HG02571 (cell line): ENCODE results near the gene HIVEP3.
A peak's percentile ranks its signal among the peaks of the same experiment; 100 is the strongest.

Experiments
- ATAC-seq: cut with Tn5 transposase; IDR thresholded peaks from one replicate; pipeline ENCODE4 v1.9.1; 2021; ENCODE audit warnings: mild to moderate bottlenecking, moderate library complexity; ENCODE audit not compliant: unreplicated experiment

HIVEP3 gene

DNA sequence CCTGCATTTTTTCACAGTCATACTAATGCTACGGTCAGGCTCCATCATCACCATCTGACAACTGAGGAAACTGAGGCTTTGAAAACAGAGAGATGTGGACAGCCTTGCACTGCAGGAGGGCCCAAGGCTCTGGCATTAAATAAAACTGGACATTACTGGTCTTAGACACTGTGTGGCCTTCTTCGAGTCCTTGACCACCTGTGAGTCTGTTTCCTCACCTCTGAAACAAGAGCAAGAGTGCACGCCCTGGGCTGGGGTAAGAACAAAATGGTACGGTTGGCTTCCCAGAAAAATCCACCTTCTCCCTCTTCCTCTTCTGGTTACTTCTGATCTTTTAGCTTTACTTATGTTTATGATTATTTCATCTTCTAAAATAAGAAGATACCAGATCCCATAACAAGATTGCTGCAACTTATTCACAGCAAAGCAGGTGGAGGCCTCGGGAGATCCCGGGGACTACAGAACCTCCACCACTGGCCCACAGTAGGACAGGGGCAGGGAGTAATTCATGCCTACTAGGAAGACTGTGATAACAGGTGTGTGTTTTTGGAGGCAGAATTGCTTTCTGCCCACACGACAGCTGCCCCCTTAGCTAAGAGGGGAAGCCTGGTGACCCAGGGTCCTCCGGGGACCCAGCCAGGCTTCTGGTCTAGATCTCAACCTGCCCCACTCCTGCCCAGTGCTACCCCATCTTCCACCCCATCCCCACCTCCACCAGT is 277.8 kb downstream of the HIVEP3 start:
- no peak for ATAC-seq

DNA sequence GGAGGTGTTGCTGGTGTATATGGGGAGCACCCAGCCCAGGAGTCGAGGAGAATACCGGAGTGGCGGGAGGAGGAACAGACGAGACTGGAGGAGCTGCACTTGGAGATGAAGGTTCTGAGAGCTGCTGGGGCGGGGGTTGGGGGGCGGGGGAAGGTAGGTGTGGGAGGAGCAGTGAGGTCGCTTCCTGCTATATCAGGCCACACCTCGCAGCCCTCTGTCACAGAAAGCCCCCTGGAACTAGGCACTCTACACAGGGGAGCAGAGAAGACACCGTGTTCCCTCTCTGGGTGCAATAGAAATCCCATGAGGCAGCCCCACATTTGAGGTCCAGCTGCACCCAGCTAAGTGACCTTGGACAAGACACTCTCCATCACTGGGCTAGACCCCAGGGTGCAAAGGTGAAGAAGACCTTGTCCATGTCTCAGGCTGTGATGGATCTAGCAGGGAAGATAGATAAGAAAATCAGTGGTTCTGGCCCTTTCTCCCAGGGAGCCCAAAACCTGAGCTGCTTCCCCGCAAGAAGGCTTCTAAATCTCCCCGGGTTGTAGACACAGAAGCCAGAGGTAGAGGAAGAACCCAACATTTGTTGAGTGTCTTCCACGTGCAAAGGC is 278.5 kb downstream of the HIVEP3 start:
- ATAC-seq, result no peak

DNA sequence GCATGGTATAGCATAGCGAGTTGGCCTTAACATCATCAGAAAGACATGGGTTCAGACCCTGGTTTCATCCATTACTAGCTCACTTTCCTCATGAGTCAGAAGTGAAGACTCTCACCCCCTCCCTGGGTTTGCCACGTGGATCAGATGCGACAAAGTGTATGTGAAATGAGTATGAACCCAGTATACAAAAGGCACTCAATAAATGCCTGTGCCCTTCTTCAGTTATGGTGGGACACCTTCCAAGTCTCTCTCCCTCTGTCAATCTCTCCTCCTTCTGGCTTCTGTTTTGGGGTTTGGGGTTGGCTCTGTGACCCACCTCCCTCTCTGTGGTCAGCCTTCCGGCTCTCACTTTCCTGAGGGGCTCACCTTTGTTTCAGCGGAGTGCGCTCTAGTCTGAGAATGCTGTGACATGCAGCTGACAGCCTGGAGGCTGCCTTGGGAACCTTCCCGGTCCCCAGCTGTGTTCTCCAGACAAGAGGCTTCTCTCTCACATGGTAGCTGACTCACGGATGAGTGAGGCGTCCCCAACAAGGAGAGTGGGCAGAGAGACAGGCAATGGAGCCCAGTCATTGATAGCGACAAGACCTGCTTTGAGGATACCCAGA is 279.3 kb downstream of the HIVEP3 start:
- no peak for ATAC-seq

DNA sequence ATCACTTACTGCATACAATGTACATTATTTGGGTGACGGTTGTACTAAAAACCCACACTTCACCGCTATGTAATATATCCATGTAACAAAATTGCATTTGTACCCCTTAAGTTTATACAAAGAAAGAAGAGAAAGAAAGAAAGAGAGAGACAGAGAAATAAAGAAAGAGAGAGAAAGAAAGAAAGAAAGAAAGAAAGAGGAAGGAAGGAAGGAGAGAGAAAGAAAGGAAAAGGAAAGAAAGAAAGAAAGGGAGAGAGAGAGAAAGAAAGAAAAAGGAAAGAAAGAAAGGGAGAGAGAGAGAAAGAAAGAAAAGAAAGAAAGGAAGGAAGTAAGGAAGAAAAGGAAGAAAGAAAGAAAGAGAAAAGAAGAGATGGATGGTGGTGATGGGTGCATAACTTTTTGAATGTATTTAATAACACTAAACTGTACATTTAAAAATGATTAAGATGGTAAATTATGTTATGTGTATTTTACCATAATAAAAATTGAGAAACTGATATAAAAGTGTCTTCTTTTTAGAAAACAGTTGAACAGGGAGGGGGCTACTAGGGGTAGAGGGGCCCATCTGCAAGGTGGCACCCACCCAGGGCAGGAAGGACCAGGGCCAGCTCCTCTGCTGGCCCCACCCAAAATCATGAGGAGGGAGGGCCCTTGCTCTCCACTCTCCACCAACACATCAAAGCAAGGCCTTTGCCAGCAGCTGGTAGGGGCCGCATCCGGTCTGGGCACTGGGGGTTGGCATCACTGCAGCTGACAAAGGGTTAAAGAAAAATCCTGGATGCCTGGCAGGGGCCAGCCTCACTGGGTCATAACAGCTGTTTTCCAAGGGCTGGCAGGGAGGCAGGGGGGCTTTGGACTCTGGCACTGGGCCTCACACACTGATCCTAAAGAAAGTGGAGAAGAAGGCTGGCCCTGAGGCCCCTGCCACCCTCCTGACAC is 280.4 kb downstream of the HIVEP3 start:
- no peak for ATAC-seq

DNA sequence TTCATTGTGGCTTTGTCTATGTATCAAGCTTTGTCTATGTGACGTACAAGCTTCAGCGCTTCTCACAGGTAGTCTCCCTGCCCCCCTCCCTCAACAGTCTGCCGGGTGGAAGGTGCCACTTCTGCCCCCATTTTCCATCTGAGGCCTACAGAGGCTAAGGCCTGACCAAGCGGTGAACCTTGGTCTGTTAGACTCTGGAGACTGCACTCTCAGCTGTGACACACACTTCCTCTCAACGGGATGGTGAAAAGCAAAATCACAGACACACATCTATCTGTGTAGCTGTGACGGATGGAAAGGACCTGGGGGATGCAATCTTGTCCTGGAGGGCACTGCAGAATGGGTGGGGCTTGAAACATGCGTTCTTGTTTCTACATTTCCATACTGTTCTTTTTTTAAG is 281.4 kb downstream of the HIVEP3 start:
- ATAC-seq, result no peak

DNA sequence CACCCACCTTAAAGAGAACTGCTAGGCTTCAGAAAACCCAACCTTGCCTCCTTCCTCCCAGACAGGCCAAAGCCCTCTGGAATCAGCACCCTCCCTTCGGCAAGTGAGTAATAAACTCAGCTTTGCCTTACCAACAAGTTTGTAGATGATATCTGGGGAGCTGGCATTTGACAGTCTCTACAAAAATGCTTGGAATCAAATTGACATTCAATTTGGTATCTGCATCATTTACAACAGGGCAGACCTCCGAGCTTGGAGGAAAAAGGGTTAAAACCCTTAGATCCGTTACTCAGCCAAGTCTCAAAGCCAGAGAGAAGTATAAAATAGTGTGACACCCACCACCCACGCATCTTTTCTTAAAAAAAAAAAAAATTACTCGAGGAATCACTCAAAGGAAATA is 285.0 kb downstream of the HIVEP3 start:
- no peak for ATAC-seq

DNA sequence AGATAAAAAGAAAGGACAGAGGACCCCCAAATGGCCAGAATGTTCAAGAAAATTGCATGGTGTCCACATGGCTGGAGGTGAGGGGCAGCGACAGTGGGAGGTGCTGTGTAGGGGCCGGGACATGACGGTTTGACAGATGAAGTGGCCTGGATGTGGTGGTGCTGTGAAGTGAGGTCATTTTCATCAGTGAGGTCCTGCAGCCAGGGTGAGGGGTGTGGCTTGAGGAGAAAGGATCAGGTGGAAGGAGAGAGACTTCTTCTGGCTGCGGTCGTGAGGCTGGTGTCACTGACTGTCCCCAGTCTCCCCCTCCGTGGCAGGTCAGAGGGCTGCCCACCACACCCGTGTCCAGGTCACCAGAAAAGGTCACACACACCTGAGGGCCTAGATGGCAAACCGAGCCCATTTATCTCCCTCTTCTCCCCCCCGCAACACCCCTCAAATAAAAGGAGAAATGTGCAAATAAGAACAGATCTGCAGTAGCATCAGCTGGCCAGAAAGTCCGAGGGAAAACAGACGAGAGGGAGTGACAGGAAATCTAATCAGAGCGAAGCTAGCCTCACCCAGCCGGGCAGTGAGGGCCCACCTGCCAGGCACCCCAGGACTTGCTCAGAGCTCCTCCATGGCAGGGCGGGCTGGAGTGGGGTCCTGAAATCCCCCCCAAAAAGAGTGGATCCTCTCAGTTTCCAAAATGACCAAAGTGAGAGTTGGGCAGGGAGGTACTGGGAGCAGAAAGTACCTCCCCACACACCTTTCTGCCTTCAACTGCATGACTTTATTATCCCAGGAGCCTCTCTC is 285.7 kb downstream of the HIVEP3 start:
- ATAC-seq, result no peak

DNA sequence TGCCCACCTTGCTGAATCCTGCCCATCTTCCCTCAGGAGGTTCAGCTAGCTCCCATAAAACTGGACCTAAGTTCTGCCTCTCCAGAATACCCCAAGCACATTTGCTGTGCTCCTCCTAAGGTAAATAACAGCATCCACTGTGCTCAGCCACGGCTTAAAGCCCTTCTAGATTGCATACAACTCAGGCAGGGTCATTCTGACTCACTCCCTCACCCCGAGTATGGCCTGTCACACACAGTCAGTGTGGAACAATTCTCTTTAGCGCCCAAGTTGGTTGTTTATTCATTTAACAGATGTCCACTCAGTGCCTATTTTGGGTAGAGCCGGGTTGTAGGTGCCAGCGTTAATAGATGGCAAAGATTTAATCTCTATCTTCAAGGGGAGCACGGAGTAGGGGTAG is 286.8 kb downstream of the HIVEP3 start:
- no peak for ATAC-seq

DNA sequence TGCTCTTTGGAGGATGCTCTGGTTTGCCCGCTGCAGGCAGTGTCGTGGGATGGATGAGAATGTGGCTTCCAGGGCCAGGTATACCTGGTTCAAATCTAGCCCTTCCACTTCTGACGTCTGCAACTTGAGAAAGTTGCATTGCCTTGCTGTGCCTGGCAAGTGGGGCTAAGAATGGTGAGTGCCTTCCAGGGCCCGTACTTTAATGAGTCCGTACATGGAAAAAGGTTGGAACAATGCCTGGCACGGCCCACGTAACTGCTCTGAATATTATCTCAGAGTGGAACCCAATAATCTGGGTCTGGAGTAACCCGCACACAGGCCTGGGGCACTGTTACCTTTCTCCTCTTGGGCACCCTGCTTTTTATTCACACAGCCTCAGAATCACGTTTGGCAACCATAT is 287.6 kb downstream of the HIVEP3 start:
- no peak for ATAC-seq

DNA sequence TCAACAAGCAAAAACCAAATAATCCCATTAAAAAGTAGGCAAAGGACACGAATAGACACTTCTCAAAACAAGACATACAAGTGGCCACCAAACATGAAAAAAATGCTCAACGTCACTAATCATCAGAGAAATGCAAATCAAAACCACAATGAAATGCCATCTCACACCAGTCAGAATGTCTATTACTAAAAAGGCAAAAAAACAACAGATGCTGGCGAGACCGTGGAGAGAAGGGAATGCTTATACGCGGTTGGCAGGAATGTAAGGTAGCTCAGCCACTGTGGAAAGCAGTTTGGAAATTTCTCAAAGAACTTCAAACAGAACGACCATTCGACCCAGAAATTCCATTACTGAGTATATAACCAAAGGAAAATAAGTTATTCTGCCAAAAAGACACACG is 289.2 kb downstream of the HIVEP3 start:
- no peak for ATAC-seq

DNA sequence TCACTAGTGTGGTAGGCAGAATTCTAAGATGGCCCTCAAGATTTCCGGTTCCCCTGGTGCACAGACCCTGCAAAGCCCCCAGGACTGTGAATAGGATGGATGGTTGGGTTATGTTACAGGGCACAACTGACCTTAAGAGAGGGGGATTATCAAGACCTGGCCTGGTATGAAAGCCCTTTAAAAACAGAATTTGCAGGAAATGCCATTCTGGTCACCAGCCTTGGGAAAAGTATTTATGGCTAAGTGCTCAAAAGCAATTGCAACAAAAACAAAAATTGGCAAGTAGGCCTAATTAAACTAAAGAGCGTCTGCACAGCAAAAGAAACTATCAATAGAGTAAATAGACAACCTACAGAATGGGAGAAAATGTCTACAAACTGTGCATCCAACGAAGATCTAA is 289.6 kb downstream of the HIVEP3 start:
- ATAC-seq, result no peak

DNA sequence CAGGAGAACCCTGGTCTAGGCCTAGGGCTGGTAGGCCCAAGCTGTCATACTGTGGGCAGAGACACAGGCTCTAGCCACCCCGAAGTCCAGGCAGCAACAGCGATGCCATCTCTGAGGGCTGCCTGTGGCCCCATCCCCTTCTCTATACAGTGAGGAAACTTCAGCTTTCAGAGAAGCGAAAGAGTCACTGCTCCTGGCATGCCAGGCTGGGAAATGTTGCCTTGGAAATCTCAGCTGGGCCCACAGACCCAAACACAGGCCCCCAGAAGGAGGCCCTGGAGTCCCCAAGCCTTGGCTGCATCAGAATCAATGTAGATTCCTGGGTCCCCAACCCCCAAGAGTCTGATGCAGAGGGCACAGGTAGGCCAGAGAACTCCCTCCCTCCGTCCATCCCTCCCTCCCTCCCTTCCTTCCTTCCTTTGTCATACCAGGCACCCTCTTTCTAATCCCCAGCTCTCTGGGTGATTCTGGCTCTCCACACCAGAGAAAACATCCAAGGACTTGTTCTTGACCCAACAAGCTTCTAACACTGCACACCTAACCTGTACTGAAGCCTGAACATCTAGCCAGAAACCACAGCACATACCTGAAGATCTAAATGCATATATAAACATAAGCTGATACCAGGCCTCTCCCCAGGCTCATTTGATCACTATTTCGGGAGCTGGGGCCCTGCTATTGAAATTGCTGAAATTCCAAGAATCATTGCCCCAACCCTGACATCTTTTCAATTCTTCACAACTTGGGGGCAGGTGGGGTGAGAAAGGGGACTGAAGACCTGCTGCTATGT is 291.0 kb downstream of the HIVEP3 start:
- ATAC-seq, result no peak

DNA sequence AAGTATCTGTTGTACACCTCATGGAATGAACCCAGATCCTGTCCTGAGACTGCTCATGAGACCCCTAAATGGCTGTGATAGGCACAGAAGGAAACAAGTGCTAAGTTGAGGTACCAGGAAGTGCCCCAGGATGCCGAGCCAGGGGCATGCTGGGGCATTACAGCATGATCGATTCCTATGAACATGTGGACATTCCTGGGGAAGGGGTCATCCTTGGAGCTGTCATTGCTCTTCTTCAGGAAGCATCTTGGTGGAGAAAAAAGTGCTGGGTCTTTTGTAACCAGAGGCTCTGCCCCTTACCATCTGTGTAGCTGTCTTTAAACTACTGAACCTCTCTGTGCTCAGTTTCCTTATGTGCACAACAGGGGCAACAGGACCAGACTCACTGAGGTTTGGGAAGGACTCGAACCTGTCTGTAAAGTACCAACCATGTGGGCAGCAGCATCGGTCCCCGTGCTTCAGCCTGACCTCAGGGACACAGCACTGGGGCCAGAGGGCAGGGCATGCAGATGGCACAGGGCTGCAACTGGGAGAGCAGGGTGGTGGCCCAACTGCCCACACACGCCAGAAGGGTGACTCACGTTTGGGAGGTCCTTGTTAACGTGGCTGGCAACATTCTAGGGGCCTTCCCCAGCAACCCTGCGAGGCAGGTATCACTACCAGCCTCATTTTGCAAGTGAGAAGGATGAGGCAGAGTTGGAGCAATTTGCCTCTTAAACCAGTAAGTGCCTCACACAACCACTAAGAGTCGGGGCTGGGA is 291.9 kb downstream of the HIVEP3 start:
- no peak for ATAC-seq

DNA sequence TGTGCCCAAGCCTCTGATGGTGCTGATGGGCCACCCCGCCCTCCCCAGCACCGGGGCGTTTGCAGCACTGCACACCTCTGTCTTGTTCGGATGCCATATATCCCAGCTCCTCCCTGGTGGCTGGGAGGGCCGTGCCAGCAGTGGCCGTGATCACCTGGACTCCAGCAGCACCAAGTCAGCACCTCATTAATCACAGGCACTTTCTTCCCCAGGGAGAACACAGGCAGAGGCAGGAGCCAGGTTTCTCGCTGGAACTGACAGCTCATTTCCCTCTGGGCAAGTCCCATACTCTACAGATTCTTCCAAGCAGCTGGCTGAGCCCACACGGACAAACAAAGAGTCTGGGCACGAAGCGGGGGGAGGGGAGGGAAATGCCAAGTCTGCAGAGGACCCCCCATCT is 292.6 kb downstream of the HIVEP3 start:
- ATAC-seq, result no peak

DNA sequence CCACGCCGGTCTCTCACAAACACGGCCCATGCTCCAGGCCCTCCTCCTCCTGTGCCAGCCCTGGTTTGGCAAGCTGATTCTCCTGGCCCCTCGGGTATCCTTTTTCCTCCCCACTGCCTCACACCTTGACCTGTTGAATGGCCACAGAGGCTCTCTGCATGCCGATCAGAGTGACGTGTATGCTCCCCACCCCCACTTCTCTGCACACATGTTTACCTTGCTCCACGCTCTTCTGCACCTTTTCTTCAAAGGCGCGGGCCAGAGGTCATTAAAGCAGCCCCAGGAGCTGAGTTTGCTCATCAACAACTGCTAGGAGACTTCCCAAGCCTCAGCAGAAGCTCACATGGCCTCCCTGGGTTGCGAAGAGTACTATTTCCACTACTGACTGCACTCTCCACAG is 295.0 kb downstream of the HIVEP3 start:
- no peak for ATAC-seq

DNA sequence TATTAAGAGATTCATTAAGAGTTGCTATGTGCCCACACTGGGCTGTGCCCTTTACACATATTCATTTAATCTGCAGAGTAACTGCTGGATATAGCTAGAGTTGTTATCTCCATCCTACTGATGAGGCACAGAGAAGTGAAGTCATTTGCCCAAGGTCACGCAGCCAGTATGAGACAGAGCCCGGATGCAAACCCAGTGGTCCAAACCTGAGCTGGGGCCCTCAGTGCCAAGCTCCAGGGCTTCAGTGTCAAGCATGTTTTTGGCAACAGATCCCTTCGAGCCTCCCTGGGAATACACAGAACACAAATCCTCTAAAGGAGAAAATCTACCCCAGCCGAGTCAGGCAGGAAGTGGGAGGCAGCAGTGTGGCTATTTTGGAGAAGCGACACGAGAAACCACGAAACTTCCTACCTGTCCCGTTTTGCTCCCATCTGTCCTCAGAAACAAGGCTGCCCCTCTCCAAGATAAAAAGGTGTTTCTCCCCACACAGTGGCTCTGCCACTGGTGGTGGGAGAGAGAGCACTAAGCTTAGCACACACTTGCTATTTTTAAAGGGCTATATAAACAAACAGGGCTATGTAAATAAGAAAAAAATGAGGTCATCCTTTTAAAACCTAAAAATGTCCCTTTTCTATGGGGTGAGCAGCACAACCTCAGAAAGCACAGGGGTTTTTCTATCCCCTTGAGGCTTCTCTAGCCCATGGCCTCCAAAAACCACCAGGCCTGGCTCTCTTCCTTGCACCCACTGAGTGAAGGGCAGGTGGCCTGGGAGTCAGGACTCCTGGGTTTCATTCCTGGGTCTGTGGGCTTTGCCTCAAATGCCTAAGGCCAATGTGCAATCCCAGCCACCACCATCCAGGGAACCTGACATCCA is 295.6 kb downstream of the HIVEP3 start:
- peak; percentile 81 for ATAC-seq

DNA sequence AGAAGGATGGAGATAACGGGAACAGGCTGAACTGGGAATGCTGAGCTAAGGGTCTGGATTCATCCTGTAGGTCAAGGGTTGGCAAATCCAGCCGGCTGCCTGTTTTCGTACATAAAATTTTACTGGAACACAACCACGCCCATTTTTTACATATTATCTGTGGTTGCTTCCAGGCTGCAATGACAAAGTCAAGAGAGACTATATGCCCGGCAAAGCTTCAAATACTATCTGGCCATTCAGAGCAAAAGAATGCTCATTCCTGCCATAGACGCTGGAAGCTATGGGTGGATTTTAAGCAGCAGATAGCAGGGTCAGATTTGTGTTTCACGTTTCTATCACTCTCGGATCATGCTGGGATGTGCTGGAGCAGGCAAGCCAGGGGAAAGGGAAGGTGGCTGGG is 296.3 kb downstream of the HIVEP3 start:
- no peak for ATAC-seq

DNA sequence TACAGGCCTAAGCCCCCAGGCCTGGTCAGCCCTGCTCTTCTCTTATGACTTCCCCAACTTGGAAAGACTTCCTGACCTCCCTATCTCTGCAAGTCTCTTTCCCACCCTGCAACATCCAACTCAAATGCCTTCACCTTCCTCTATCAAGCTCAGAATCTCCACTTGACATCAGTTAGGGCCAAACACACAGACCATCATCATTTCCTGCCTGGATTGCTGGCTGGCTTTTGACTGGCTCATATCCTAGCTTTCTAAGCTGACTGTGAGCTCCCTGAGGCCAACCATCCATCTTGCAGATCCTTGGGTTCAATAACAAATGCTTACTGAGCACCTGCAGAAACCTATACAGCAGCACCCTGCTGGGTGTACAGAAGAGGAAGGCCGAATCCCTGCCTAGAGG is 296.9 kb downstream of the HIVEP3 start:
- ATAC-seq, result no peak
